ENCODE data around the gene AGPAT2.
"Not testable (repeated sequence)": the region's sequence is repeated elsewhere in the genome, so short reads cannot be mapped to it uniquely, and the experiment has no call there.

AGPAT2 gene

DNA sequence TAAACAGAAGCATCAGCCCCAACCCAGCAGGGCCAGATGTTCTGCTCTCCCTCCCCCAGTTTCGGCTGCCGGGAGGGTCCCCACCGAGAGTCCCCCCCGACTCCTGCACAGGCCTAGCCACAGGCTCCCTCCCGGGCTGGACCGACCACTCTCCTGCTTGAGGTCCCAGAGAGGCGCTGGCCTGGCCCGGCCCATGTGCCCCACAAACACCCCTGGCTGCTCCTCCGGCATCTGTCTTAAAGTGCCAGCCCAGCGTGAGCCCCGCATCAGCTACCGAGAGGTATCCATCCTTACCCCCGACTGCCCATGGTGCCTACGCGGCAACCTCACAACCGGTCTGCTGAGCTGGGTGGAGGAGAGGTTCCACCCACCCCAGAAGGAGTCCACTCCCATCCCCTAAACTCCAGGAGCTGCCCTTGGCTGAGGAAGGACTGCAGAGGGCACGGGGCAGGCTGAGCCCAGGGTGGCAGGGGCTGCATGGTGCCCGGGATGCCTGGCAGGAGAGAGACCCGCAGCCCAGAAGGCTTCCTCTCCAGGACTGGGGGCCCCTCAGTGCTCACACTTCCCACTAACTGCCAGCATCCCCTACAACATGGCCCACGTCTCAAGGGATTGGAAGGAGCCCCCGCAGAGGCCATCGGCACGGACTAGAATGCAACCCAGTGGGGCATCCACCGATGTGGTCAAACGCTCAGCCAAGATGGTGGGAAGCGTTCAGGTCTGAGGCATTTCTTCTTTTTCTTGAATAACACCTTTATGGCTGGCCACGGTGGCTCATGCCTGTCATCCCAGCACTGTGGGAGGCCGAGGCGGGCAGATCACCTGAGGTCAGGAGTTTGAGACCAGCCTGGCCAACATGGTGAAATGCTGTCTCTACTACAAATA lies 40.2 kb downstream of the AGPAT2 start:
- DNase-seq = peak; percentile 37

DNA sequence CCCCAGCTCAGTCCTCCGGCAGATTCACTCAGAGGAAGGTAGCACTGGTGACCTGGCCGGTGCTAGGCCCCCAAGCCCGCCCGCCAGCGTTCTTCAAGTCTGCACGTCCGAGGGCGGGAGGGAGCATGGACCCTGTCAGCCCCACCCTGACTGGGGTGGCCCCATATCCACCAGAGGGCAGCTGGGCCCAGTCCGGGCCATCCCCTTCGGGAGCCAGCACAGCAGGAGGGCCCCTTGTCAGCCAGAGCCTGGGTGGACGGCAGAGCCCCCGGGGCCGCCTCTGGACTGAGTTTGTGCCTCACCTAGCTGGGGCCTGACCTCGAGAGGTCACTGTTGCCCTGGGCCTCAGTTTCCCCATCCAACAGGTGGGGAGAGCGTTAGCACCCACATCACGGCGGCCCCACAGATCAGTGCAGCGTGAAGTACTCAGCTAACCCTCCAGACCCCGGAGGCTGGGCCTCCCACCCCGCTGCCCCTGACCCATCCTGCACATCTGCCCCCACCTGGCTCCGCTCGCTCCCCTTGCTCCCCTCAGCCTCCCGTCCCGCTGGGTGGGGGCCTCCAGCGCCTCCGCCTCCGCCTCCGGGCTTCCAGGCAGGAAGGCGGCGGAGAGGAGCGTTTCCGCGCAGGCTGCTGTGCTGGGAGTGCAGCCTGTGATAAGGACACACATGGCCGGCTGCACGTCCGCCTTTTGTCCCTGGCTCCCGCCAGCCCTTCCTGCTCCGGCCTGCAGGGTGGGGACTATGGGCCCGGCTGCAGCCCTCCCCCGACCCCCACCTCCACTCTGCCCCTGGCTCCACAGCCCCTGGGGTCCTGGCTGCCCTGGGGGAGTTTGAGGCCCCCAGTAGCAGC lies 41.1 kb downstream of the AGPAT2 start:
- peak; percentile 56 for DNase-seq

DNA sequence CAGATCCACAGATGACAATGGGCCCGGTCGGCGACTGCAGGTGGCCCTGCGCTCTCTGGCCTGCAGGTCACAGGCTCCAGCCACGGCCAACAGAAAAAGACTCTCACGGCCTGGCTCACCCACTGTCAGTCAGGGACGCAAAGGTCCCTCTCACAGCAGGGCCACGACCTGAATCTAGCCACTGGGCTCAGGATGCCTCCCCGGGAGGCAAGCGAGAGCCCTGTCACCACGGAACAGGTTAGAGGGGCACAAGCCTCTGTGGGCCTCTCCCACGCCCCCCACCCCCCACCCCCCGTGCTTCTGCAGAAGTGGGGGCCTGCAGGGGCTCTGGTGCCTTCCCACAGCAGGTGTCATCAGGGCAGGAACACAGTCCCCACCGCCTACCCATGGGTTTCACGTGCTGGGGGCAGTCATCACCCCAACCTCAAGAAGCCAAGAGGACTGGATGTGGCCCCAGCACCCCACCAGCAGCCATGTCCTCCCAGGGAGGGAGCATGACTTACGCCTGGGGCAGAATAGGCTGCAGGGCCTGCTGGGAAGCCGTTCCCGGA lies 41.8 kb downstream of the AGPAT2 start:
- DNase-seq = no peak

DNA sequence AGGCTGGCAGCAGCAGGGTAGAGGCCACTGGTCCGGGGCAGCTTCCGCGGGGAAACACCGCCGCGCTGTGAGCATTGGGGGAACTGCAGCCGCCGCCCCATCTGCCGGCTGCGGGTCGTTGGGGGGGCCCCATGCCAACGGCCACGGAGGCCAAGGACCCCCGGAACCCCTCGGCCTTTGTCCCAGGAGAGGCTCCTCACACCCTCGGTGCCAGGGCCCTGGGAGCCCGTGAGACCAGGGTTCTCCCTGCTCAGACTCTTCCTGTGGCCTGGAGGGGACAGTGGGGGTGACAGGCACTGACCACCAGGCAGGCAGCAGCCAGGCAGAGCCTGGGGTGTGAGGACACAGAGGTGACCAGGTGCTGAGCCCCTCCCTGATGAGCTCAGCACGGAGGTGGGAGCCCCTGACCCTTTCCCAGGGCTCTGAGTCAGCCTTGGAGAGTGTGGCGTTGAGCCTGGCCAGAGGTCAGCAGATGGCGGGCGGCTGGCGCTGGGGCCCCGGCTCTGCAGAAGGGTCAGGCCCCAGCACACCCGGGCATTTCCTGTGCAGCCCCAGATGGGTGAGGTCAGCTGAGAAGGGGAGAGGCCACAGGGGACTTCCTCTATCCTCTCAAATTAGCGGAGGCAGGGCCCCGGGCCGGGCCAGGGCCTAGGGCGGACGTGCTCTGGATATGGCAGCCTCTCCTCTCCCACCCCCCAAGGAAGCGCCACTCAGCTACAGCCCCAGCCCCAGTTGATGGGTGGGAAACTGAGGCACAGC lies 42.5 kb downstream of the AGPAT2 start:
- peak; percentile 67 for DNase-seq

DNA sequence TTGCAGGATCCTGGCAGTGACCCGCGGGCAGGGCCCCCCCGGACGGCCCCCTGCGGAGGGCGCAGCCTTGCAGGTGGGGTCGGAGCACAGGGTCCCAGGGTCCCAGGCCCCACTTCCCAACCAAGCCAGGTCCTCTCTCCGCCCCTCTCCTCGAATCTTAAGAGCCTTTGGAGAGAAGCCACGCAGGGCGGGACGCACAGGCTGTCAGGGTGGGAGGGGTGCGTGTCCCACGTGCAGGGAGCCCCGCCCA lies 43.0 kb downstream of the AGPAT2 start:
- DNase-seq = no peak

DNA sequence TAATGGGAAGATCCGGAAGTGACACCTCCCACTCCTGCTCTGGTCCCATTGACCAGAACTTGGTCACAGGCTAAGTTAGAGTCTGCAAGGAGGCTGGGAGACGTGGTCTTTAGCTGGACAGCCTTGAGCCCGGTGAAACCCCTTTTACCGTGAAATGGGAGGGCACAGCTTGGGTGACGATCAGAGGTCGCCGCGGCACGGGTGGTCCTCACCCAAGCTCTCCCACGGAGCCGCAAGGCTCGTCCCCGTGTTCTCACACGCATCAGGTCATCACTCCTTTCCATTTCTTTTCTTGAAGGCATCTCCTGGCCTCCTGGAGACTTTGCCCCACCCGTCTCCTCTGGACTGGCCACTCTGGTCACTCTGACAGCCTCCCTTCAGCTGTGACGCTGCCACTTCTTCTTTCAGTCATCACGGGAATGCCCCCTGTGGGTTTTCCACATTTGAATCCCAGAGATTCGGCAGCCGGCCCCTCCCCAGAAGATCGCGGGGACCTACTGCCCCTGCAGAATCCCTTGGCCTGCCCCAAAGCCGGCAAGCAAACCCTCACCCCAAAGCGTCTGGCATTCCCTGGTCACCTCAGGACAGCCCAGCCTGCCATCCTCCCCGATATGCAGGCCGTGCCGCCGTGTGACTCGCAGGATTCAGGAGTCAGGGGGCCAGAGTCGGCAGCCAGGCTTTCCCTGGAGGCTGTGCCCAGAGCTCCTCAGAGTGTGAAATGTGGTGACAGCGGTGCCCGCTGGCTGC lies 43.5 kb downstream of the AGPAT2 start:
- no peak for DNase-seq

DNA sequence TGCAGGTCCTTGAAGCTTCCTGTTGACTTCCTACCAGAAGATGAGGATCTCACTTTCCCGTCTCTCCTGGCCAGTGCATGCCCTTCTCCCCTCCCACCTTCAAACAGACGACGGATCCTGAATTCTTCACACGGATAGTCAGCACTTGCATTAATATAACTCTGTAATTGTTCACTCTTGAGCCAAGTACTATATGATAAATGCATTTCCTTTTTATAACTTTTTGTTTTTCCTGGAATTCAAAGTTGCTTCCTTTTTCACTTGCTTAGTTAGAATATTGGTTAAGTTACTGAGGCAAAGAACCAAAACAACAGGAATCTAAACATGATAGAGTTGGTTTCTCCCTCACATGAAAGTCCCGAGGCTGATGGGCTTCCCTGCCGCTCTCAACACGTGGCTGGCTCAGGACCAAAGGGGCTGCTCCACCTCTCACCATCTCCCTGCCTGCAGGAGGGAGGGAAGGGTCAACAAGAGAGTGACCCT lies 44.8 kb downstream of the AGPAT2 start:
- no peak for DNase-seq

DNA sequence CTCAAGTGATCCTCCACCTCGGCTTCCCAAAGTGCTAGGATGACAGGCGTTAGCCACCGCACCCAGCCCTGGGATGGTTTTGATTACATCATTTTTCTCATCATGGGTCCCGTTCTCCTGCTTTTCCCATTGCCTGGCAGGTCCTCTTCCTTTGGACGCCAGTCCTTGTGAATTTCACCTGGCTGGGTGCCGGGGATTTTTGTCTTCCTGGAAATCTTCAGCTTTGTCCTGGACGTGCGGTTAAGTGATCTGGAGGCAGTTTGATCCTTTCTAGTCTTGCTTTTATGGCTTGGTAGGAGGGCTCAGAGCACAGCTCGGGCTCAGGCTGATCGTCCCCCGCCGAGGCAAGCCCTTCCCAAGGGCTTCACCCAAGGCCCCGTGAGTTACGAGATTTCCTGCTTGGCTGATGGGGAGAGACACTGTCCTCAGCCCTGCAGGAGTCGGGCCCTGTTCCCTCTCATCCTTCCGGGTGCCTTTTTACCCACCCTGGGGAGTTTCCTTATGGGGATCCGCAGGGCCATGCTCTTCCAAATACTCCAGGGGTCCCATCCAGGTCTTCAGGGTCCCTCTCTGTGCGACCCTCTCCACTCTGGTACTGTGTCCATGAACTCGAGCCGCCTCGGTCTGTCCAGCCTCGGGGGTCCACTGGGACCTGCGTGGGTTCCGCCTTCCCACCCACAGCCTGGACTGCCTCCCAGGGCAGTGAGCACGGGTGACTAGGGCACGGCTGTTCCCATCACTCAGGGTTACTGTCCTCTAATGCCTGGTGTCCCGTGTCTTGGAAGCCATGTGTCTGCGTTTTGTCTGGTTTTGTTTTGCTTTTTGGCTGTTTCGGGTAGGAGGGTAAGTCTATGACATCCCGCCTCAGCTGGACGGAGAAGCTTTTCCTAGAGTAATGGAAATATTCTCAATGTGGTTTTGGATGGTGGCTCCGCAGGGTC lies 46.8 kb downstream of the AGPAT2 start:
- no peak for DNase-seq

DNA sequence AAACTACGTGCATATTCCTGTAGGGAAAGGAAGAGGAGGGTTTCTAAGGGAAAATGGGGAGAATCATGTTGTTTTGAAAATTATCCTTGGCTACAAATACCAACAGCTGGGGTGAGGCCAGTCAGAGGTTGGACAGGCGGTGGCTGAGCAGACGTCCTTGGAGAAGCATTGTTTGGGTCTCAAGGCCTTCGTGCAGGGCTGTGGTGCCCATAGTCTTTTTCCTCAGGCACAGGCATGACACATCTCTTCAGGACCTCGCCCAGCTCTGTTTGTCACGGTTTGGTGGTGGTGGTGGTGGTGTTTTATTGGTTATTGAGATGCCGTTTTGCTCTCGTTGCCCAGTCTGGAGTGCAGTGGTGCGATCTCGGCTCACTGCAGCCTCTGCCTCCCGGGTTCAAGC lies 52.4 kb downstream of the AGPAT2 start:
- no peak for DNase-seq

DNA sequence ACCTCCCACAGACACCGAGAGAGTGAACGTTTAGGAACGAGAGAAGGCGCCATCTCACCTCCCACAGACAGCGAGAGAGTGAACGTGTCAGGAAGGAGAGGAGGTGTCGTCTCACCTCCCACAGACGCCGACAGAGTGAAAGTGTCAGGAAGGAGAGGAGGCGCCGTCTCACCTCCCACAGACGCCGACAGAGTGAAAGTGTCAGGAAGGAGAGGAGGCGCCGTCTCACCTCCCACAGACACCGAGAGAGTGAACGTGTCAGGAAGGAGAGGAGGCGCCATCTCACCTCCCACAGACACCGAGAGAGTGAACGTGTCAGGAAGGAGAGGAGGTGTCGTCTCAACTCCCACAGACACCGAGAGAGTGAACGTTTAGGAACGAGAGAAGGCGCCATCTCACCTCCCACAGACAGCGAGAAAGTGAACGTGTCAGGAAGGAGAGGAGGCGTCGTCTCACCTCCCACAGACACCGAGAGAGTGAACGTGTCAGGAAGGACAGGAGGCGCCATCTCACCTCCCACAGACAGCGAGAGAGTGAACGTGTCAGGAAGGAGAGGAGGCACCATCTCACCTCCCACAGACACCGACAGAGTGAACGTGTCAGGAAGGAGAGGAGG lies 54.7 kb downstream of the AGPAT2 start:
- not testable (repeated sequence) for DNase-seq

DNA sequence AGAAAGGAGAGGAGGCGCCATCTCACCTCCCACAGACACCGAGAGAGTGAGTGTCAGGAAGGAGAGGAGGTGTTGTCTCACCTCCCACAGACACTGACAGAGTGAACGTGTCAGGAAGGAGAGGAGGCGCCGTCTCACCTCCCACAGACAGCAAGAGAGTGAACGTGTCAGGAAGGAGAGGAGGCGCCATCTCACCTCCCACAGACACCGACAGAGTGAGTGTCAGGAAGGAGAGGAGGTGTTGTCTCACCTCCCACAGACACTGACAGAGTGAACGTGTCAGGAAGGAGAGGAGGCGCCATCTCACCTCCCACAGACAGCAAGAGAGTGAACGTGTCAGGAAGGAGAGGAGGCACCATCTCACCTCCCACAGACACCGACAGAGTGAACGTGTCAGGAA lies 55.2 kb downstream of the AGPAT2 start:
- DNase-seq = not testable (repeated sequence)

DNA sequence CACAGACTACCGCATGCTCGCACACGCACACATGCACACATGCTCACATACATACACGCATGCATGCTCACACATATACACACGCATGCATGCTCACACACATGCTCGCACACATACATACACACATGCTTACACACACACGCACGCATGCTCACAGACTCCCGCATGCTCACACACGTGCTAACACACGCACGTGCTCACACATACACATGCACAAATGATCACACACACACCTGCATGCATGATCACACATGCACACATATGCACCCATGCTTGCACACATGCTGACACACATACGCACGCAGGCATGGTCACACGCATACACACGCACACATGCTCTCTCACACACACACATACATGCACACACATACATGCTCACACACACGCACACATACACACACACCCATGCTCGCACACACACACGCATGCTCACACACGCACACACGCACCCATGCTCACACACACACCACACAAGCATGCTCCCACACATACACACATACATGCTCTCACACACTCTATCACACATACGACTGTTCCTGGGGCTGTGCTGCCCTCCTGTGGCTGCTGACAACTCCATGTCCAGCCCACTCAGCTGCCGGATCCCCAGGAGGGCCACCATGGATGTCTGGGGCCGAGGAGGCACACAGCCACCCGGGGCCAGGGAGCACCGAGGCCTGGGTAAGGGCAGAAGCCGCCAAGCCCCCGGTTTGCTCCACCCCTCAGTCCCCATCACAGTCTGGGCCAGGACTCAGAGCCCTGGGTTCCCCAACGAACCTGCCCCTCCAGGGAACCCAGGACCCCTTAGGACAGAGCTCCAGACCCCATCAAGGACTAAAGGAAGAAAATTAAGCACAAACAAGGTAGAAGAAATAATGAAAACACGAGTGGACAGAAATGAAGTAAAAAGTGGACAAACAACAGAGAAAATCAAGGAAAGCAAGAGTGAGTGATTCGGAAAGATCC lies 55.9 kb downstream of the AGPAT2 start:
- peak; percentile 62 for DNase-seq

DNA sequence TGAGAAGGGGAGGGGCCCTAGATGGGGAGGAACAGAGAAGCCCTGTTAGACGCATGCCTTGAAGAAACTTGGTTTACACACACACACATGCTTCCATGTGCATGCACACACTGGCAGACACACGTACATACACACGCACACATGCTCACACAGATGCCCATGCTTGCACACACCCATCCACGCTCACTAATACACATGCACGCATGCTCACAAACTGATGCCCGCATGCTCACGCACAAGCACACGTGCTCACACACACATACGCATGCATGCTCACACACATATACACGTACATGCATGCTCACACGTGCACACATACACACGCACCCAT lies 56.6 kb downstream of the AGPAT2 start:
- no peak for DNase-seq

DNA sequence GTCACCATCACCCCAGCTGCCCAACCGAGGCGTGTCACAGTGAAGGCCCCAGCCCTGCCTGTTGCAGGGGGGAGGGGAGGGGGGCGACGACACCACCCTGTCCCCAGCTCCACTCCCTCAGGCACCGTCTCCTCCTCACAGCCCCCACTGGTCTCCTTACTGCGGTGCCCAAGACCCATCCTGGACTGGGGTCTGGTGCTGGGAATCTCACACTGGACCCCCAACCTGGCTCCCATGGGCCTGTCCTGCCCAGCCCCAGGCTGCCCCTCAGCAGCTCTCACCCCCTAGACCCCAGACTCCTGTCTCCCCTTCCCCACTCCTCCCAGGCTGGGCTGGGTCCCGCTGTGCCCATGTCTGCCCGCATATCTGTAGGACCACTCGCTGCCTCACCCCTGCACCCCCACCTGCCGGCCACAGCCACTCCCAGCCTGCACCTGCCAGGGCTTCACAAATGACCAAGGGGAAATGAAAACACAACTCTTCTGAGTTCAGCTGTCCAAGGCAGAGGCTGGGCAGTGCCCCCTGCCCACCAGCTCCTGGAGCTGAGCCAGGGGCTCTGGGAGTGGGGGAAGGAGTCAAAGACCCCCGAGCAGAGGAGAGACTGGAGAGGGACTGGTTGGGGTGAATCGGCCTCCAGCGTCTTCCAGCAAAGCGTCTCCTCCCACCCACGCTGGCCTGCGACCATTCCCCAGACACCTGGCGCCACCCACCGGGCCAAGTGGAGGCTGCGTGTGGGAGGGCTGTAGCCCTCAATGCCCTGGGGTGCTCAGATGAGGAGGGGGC lies 57.2 kb downstream of the AGPAT2 start:
- DNase-seq = peak; percentile 69

DNA sequence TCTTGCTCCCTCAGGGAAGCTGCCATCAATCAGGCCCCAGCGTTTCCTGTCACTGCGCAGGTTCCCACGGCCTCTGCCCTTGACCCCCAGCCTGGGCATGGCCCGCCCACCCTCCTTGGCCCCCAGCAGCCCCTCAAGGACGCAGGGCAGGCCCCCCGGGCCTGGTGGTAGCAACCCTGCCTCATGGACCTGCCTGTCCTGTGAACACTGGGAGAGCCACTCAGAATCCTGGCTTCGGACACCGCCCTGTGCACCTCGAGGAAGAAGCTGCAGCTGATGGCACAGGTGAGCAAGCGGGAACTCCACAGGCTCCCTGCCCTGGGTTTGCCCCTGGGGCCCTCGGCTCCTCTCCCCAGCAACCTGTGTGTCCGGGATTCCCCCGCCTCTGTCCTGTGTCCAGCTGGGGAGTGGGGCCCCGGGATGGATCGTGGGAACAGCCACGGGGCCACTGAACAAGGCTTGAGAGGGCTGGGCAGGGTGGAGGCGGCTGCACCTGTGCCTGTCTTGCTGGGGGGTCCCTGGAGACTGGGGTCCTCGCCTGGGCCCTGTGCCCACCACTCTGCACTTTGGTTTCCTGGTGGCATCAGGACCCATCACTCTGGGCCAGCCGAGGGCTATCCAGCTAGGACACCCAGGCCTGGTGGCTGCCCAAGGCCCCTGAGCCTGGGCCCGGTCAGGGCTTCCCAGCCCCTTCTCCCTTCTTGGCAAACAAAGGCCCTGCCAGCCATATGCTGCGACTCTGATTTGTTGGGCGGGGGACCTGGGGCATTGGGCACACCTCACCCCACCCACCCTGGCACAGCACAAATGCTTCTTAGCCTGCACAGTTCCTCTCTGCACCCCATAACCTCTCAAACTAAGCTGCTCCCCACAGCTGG lies 58.0 kb downstream of the AGPAT2 start:
- DNase-seq = no peak

DNA sequence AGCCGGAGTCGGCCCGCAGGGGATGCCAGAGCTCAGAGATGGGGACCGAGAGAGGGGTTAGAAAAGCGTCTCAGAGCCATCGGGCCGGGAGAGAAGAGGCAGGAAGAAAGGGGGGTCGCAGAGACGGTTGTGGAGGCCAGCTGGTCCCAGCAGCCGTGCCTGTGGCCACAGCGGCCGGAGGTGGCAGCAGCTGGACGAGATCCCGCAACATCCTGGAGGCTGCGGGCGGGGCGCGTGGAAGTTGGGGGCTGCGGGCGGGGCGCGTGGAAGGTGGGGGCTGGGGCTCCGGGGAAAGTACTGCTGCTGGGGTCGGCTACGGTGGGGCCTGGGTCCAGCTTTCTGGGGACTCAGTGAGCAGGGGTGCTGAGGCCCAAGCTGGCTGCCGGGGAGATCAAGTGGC lies 59.0 kb downstream of the AGPAT2 start:
- DNase-seq = peak; percentile 6

DNA sequence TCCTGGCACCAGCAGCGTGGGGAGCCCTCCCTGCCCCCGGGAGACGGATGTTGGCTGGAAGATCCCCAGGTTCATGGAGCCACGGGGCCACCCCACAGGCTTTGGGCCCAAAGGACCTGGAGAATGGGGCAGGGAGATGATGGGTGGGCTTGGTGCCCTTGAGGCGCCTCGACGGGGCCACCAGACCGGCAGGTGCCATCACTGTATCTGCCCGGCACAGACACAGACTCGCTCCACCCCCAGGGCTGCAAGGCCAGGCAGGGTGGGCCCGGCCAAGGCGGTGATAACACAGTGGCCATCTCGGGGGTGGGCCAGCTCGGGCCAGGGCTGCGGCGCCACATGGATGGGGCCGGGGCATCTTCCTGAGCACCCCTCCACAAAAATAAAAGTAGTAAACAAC lies 59.6 kb downstream of the AGPAT2 start:
- DNase-seq = no peak

All from right kidney (tissue), 1 donor.